GM18508 (cell line): ENCODE data around the gene TOMM22.

Experiments used
- ATAC-seq: cut with Tn5 transposase; IDR thresholded peaks from one replicate; pipeline ENCODE4 v1.9.1; 2021; ENCODE audit warnings: moderate number of reproducible peaks; ENCODE audit not compliant: insufficient read depth, unreplicated experiment

TOMM22 gene

GRCh38 chr22:38694940-38695339, 13.2 kb downstream of the TOMM22 start:
- ATAC-seq: no peak

DNA sequence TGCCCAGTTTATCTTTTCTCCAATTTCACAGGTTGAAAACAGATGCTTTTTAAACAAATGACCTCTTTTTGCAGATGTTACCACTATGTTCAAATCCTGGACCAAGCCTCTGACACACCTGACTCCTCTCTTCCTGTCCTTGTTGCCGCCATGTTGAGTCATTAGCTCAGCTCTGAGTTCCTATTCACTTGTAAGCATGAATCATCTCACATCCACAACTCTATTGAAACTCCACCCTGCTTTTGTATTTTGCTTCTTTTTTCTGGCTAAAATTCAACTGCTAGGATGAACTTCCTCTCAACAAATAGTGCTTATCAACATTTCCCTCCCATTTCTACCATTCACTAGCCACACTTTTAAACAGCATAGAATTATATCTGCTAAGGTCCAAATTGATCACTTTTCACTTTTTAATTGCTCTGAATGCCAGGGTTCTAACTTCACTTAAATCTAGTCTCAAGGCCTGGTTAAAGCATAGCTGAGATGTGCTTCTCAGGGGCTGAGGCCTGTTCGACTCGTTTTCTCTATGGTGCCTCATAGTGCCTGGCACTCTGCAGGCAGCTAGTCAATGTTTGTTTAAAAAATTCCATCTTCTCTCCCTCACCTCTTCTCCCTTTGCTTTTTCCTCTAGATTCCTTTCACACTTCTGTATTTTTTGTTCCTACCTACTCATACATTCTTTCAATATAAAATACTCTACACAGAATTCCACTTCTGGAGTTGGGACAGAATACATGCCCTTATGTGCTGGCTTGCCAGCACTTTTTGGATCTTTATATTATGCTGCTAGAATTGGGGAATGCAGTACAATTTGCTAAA, 15.1 kb downstream of the TOMM22 start:
- ATAC-seq: no peak

GRCh38 chr22:38697425-38698089, 15.8 kb downstream of the TOMM22 start:
- no peak for ATAC-seq

GRCh38 chr22:38698407-38699094, 16.8 kb downstream of the TOMM22 start:
- no peak for ATAC-seq

DNA sequence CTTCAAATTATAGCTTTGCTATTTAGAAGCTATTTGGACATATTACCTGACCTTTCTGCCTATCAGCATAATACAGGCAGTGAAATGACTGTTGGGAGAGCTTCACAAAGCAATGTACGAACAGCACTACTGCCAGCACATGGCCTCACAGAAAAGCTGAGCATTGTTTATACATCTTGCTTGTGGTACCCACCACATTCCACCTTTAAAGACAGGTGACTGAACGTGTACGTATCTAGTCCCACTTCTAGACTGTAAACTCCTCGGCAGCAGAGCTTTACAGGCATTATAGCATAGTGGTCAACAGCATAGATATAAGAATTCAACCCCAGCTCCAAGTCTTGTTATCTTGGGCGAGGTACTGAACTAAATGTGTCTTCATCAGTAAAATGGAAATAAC, 17.4 kb downstream of the TOMM22 start:
- ATAC-seq: no peak

- ATAC-seq: no peak
These were observed 18.0 kb downstream of the TOMM22 start for GRCh38 chr22:38699784-38700183.

DNA sequence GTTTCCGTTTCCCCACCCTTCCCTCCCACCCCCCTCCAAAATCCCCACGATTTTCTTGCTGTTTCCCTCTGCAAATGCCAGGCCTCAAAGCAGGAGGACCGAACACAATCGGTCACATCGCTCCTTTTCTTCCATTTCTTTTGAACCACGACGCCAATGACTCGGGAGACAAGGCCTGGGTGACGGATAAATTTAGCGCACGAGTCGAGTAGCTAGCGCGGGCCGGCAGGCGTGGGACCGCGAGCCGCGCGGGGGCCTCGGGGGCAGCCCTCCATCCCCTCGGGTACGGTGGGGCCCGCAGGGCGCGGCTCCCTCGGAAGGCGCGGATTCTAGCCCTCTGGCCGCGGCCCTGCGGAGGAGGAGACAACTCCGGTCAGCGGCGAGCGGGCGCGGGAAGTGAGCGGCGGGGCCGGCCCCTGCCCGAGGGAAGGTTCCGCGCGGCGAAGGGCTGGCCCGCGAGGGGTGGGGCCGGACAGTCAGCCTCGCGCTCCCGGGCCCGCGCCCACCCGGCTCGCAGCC, 18.6 kb downstream of the TOMM22 start:
- no peak for ATAC-seq

GRCh38 chr22:38700789-38701628, 19.3 kb downstream of the TOMM22 start, which contains the start of gene JOSD1:
Gene JOSD1, minus strand, starts transcription at chr22:38700943. Its CDS starts 956 bp downstream, at chr22:38699987.
- ATAC-seq: no peak

DNA sequence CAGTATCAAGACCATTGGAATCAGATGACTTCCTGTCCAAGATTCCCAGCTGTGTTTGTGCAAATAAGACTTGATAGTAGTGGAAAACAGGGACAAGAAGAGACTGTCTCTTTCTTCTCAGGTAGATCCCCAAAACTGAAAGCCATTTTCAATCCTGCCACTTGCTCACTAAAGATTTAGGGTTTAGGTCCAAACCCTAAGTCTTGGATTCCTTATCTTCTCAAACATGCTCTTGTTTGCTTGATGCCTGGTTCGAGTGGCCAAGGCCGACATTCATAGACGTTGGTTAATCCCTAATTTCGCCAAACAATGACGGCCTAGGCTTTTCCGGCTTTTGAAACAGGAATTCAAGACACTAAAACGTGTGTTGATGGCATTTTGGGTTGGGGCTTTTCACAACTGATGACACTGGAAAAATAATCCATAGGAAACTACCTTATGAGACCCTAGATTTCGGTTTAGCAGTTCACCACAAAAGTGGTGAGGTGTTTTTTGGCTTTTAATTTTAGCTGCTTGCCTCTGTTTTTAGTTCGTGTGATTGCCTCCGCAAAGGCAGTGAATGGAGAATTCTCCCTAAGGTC, 23.0 kb downstream of the TOMM22 start:
- no peak for ATAC-seq

GRCh38 chr22:38705235-38706100, 23.7 kb downstream of the TOMM22 start, which contains the start of gene GTPBP1:
Gene GTPBP1, plus strand, starts transcription at chr22:38705944. Its CDS starts 12 bp downstream, at chr22:38705956.
- peak; percentile 61 for ATAC-seq

DNA sequence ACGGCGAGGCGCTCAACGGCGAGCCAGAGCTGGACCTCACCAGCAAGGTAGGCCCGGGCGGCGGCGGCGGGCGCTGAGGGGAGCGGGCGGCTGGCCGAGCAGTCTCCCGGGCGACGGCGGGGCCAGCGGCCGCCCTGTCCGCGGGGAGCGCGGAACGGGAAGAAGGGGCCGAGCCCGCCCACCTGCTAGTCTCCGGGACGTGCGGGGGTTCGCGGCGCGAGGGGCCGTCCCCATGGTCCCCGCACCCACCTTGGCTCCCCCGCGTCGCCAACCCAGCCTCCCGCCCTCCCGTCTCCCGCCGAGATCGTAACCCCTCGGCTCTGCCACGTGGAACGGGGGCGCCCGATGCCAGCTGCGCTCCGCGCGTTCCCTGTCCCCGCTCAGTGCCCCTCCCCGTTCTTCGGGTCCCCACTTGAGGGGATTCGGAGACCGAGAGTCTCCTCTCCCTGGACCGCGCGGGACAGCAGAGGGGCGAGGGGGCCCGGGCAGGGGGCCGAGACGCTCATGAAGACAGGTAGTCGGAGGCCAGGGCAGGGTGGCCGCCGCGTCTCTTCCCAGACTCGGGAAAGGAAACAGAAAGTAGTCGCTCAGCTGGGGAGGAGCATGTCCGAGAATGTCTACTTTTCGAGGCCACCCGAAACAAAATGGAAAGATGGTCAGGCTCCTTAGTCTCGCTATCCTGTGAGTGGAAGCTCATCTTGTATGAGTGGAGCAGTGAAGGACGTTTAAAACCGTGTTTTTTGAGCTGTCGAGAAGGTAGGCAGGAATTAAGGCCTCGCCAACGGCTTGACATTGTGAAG, 24.5 kb downstream of the TOMM22 start:
- ATAC-seq: no peak

GRCh38 chr22:38706901-38707195, 25.1 kb downstream of the TOMM22 start:
- no peak for ATAC-seq

- ATAC-seq: no peak
These were observed 25.6 kb downstream of the TOMM22 start for GRCh38 chr22:38707346-38707745.

DNA sequence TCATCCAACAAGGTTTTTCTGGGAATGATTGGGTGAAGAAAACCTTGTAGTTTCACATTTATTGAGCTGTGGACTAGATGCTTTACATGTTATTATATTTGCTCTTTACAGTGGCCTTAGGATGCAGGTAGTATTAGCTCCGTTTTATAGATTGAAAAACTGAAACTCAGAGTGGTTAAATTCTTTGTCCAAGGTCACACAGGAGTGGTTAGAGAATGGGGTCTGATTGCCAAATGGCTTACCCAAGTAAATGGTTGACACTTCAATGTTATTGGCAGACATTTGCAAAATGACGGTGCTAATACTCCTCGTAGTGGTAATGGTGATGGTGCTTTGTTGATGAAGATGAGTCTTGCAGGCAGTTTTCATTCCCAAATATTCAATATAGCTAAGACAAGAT, 26.2 kb downstream of the TOMM22 start:
- ATAC-seq: no peak

DNA sequence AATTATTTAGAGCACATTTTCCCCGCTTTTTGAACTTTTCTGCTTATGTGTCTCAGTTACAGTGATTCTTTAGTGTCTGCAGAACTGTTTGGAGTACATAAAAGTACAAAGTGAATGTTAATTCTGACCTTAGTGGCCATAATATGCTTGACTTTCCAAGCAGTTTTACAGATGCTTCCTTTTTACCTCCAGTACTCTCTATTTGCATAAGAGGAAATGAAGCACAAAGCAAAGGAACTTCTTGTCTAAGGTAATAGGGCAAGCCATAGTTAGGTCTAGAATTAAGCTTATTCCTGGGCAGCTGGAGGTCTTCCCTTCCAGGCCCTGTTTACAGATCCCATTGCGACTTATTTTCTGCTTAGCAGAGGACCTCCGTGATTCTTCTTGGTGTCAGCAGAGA, 27.5 kb downstream of the TOMM22 start:
- no peak for ATAC-seq

DNA sequence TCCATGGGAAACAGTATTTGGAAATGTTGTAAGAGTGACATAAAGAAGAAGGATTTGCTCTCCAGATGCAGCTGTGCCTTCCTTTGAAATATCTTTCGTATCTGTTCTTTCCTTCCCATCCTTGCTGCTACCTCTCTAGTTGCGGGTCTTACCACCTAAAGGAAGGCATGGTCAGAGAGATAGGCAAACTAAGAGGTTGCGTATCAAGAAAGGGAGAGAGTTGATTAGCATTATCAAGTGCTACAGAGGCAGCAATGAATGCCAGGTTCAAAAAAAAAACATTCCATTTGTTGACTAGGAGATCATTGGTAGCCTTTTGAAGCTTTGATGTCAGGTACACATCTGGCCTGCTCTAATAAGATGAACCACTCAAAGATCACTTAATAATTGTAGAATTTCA, 28.6 kb downstream of the TOMM22 start:
- no peak for ATAC-seq

GRCh38 chr22:38710866-38711265, 29.1 kb downstream of the TOMM22 start:
- ATAC-seq: no peak
